NCI-H345 (cell line): ENCODE data around the gene UCP2.

Experiments used
- DNase-seq: peaks from one replicate; lab custom pipeline; 2025; lab: John Stamatoyannopoulos, UW

UCP2 gene

DNA sequence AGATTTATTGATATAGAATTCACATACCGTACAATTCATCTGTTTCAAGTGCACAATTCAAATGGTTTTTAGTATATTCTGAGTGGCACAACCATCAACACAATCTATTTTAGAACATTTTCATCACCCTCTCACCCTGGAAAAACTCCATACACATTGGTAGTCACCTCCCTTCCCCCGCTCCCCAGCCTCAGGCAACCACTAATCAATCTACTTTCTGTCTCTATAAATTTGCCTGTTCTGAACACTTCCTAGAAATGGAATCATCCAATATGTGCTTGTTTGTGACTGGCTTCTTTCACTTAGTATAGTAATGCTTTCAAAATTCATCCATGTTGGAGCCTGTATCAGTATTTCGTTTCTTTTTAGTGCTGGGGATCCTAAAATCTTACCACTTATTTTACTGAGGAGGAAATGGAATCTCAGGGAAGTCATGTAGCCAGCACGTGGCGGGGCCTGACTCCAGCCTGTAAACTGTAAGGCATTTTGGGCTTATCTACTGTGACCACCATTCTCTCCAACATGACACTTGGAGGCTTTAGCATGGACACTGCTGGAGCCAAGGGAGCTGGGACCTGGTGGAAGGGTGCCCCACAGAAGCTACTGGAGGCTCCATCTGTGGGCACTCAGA lies 27.1 kb upstream of the UCP2 start:
- DNase-seq = no peak

DNA sequence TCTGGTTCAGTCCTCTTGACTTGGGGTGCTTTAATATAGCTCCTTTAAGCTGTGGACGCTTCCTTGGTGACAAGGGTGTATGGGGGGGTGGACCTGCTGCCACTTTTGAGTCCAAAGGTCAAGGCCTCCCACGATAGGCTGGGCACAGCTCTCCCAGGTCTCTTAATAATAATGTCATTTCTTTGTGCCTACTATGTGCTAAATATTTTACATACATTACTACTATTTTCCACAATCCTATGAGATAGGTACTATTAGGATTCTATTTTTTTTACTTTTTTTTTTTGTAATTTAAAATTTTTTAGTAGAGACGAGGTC lies 26.5 kb upstream of the UCP2 start:
- no peak for DNase-seq

DNA sequence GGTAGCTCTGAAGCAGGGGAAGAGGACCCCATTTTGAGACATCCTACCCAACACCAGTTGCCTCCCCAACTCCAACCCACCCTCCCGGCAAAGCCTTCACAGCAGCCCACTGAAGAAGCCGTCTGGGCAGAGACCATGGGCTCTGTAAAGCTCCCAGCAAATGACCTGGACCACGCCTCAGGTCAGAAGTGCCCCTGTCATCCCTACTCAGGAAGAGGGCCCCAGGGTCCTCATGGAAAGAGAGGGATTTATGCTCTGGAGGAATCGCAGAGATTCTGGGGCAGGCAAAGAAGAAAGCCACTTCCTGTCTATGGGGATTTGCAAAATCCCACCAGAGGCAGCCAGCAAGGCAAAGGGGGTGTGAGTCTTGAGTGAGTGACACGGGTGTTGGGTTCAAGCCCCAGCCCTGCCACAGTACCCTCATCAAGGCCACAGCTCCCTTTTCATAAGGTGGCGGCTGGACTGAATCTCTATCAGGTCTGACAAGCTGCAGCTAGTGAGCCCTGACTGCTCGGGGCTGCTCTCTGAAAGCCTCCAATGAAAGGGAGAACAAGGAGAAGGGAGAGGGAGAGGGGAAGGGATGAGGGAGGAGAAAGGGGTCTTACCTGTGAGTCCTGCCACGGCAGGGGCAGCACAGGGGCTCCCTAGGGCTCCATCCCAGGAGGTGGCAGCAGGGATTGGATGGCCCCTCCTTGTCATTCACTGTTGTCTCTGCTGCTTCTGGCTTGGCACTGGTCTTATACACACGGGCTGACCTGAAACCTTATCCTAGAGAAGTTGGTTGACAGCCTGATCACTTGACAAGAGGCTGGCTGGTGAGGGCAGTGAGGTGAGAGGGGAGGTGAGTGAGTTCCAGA lies 26.0 kb upstream of the UCP2 start, which contains the start of gene UCP3:
UCP3 (minus strand) TSS at position 713 of the 857 bp plus-strand sequence. CDS start 2,043 bp downstream, outside the sequence.
- DNase-seq = no peak

DNA sequence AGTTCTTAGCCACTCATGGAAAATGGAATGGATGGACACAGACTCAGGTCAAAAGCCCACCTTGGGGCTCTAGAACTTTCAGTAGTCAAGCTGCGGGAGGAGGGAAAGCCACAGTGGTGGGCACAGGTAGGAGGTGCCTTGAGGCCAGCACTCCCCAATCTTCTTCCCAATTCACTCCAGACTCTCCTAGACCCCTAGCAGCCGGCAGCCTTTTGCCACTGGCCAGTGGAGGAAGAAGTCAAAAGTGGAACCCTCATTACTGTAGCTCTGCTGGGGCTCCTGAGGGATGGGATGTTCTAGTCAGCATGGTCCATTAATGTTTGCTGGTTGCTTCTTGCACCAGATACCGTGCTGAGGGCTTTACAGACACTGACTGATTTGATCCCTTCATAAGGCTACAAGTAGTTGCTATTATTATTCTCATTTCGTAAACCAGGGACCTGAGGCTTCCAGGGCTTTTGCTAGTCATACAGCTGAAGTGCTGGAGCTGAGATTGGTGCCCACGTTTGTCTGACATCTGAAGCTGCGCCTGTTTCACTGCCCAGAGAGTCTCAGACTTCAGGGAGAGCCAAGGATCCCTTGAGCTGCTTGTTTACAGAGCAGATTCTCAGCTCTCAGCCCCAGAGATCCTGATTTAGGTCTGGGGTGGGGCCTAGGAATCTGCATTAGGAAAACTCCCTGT lies 25.2 kb upstream of the UCP2 start:
- no peak for DNase-seq

DNA sequence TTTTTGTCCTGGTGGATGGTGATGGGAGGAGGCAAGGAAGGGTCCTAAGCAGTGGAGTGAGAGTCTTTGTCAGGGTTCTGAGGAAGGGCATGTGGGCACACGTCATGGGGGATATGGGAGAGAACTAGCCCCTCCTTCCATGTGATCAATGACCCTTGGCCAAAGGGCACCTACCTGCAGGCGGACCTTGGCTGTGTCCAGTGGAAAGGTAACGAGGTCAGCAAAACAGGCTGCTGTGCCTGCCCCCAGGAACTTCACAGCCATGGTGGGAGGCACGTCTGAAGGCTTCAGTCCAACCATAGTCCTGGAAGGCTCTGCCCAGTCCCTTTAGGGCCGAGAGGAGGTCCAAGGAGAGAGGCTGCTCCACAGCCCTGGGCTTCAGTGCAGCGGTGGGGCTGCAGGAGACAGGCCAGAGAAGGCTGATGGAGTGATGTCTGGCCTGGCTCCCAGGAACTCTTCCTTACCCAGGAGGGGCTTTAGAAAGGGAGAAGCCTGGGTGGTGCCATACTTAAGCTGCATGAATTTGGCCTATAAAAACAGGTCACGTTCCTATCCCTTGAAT lies 24.2 kb upstream of the UCP2 start:
- DNase-seq = no peak

DNA sequence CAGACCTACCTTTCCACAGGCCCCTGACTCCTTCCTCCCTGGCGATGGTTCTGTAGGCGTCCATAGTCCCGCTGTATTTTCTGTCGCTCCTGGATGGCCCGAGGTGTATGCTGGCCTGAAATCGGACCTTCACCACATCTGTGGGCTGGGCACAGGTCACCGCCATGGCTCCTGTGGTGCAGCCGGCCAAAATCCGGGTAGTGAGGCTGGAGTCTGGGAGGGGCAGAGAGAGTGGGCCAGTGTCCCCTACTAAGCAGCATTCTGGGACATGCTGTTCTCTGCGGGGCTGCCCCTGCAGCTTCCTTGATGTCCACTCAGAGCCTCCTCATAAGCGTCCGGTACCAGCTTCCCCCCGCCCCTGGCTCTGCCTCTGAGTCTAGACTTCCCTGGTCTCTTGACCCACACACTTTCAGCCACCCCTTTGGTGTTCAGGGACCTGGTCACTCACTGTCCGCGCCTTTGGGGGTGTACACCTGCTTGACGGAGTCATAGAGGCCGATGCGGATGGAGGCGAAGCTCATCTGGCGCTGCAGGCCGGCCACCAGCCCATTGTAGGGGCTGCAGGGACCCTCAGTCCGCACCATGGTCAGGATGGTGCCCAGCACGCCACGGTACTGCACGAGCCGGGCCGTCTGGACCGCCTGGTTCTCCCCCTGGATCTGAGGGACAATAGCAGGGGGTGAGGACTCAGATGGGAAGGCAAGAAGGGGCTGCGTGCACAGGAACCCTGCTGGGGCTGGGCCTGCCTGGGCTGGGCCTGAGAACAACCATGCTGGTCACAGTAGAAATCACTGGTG lies 23.3 kb upstream of the UCP2 start:
- no peak for DNase-seq

DNA sequence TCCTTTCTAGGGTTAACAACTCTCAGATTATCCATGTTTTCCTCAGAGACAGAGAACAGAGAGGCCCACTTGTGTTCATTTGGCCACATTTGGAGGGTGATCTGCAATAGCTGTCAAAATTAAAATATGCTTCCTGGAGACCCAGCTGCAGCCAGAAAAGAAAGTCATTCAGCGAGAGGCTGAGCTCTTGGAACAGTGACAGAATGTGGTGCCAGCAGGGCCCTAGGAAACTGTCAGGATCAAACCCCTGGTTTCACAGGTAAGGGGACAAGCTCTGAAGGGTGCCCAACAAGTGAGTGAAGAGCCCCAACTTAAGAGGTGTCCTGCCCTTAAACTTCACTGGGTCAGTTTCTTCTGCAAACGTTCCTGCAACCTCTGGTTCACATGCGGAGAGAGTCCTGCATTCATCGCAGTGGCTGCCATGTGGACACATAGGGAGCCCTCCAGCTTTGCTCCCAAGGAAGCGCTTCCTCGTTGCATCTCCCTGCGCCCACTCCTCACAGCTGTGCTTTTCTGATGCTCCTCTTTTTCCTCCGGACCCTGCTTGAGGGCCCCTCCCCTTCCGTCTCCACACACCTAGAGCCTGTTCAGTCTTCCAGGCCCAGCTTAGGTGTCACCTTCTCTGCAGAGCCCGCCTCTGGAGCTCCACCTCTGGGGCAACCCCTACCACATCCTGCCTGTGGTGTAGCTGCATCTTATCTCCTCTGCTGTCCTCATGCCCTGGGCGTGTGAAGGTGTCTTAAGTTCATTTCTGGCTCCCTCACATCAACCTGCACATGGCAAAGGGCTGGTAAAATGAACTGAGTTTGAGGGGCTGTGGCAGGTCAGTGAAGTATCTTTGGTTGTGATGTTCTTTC lies 22.3 kb upstream of the UCP2 start:
- no peak for DNase-seq

DNA sequence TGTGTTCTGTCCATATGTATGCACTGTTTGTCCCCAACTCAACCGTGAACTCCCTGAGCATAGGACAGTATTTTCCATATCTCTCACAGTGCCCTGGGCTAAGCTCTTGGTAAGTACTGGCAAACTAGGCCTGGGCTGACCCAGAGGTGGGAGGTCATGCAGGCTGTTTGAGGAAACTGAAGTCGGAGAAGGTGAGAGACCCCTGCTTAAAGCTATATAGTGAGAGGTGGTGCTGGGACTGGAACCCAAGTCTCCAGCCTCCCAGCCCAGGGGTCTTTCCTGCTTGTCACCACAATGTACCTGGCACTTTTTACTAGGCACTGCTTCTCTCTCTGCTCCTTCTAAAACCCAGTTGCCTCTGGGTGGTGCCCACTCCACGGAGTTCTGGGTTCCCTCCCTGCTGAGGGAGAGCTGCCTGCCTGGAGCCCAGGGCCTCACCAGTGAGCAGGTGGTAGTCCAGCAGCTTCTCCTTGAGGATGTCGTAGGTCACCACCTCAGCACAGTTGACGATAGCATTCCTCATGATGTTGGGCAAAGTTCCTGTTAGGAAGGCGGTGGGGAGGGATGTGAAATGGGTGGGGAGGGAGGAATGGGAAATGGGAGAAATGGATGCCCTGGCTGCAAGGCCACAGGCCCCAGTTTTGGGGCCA lies 21.5 kb upstream of the UCP2 start:
- DNase-seq = no peak

DNA sequence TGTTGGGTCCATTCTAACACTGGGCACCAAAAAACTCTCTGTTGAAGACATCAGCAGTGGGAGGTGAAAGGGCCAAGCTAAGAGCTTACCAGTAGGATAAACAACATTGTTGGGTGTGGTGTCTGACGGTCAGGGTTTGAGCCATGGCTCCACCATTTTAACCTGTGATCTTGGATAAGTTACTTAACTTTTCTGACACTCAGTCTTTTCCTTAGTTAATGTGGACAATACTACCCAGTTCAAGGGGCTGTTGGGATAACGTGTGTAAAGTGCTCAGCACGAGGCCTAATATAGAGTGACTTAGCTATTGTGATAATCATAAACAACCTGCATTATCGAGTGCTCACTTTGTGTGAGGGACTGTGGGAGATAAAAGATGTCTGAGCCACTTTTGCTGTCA lies 20.2 kb upstream of the UCP2 start:
- no peak for DNase-seq

DNA sequence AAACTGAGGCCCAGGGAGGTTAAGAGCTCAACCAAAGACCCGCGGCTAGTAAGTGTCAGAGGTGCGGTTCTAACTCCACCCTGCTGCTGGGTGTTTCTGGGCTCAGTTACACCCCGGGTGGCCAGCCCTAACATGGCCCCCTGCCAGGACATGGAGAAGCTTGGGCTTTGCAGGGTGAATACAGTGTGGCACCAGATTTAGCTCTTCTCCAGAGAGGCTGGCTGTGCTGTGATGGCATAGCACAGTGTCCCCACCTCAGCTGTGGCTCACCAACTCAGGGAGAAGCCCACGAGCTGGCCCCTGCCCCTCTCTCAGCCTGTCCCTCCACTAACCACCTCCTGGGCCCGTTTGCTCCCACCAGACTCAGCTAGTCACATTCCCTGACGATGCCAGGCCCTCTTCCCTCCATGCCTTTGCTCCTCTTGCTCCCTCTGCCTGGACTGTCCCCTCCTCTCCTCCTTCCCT lies 19.2 kb upstream of the UCP2 start:
- DNase-seq = peak; percentile 4

DNA sequence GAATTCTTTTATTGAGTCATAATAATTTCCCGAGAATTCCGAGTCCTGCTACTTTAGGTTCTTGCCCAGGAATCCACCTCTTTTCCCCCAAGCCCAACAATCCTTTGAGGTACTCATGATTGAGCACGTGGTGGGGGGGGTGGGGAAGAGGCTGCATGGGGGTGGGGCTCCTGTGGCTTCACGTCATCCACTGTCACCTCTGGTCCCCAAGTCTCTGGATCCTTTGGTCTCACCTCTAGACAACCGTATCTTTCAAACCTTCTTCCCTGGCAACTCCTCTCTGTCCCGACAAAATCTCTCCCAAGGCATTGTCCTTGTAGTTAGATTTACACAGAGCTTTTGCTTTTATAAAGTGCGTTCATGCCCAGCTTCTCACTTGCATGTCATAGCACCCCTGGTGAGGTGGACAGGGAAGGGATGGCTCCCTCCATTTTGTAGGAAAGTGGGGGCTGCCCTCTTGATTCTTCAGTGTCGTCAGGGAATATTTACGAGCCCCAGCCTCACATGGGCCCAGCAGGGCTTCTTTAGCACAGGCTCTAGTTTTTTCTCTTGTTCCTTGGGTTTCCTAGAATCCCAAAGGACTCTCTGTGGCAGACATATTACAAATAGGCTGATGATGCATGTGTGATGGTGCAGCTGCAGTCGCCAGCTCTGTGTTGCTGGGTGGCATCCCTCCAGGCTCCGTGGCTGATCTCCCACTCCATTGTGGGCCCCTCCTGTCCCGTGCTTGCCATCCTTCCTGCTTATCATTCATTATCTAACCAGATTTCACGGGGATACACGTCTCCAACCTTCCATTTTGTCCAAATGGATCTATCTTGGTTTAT lies 17.9 kb upstream of the UCP2 start:
- DNase-seq = peak; percentile 22

DNA sequence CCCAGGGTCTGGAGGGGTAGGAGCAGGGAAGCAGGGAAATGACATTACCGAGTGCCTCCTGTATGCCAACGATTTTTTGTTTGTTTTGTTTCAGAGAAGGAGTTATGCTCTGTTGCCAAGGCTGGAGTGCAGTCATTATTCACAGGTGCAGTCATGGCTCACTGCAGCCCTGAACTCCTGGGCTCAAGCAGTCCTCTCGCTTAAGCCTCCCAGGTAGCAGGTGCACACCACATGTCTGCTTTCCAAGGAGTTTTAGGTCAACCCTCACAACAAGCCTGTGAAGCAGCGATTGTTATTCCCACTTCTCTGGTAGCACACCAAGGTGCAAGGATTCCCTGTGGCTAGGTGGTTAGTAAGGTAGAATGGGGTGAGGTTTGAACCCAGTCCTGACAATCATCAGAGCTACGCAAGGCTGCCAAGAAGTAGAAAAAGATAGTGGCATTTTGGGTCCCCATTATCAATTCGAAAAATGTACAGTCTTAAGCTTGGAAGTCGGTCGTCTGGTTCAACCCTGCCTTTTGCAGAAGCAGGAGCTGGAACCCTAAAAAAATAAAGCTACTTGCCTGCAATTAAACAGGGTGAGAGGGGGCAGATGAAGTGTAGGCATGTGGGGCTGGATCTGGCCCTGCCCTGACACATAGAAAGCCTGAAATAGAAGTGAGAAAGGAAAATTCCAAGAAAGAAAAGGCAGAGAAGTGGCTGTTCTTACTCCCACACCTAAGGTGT lies 17.1 kb upstream of the UCP2 start:
- peak; percentile 95 for DNase-seq

DNA sequence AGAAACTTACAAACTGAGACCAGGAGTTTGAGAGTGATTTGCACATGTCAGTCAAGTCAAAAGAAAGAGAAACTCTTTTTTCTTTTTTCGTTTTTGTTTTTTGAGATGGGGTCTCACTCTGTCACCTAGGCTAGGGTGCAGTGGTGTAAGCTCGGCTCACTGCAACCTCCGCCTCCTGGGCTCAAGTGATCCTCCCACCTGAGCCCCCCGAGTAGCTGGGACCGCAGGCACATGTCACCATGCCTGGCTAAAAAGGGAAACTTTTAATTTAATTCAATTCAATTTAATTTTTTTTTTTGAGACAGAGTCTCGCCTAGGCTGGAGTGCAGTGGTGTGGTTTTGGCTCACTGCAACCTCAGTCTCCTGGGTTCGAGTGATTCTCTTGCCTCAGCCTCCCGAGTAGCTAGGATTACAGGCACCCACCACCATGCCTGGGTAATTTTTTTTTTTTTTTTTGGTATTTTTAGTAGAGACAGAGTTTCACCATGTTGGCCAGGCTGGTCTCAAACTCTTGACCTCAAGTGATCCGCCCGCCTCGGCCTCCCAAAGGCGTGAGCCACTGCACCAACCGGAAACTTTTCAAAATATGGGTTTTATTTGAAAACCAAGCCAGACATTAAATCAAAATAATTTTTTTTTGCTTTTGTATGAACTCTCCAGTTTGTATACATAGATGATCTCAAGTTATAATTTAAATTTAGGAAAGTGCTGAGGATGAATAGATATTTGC lies 16.4 kb upstream of the UCP2 start:
- no peak for DNase-seq

DNA sequence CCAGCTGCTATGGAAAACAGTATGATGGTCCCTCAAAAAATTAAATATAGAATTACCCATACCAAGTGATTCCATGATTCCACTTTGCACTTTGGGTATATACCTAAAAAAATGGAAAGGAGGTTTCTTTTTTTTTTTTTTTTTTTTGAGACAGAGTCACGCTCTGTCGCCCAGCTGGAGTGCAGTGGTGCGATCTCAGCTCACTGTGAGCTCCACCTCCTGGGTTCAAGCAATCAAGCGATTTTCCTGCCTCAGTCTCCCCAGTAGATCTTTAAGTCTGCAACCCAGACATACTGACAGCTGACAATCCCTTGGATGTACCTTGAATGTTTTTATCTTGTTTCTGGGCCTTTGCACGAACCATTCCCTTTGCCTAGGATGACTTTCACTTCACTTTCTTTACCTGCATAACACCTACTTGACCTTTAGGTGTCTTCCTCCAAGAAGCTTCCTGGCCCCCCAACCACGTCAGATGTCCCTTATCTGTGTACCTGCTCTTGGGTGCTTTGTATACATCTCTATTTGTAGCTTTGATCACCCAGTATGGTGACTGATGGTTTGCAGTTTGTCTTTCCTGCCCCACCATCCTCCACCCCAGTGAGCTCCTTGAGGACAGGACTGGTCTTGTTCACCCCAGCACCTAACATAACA lies 14.6 kb upstream of the UCP2 start:
- DNase-seq = no peak

DNA sequence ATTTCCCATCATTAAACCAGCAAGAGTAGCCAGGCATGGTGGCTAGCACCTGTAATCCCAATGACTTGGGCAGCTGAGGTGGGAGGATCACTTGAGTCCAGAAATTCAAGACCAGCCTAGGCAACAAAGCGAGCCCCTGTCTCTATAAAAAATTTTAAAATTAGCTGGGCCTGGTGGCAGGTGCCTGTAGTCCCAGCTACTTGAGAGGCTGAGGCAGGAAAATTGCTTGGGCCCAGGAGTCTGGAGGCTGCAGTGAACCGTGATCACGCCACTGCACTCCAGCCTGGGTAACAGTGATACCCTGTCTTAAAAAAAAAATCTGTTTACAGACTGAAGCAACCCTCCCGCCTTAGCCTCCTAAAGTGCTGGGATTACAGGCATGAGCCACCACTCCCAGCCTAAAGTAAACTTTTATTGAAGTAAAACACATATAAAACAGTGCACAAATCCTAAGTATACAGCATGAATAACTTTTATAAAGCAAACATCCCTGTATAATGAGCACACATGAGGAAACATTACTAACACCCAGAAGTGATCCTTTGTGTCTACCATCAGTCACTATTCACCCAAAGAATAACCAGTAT lies 13.6 kb upstream of the UCP2 start:
- DNase-seq = peak; percentile 36

DNA sequence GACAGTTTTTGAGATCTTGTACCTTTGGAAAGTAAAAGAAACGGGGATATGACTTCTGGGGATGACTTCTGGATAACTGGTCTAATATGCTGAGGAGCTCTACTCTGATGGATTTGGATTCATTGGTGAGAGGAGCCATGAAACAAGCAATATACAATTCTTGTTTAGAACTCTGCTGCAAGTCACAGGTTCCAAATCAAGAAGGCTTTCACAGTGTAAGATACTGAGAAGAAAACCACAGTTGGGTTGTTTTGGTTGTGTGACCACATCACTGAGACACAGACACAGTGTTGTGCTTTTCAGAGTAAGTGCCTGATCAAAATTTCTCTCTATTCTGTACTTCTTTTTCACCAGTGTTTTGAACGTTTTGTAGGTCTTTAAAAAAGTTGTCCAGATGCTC lies 13.1 kb upstream of the UCP2 start:
- no peak for DNase-seq

DNA sequence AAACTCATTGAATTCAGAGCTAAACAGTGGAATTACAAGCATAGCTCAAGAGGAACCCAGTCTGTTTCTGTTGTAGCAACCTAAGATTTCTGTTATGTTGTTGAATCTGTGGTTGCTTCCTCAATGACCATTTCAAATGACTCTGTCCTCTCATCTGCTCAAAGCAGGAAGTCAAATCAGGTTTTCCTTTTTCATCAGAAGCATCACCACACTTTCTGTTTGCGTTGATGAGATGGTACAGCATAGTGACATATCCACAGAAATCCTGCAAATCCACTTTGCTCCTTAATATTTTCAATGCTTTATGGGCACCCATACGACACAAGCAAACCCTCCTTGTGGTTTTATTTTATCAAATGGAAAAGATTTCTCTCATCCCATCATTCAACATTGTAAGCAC lies 12.6 kb upstream of the UCP2 start:
- DNase-seq = no peak
